NOMO-1 (cell line): ENCODE data around the gene S100A1.
"Not testable (repeated sequence)": the region's sequence is repeated elsewhere in the genome, so short reads cannot be mapped to it uniquely, and the experiment has no call there.

ENCODE experiments used
- DNase-seq, 2 experiments: peaks; one replicate each; lab custom pipeline; 2025; ENCODE audit not compliant: unreplicated experiment in 2 of 2; lab: John Stamatoyannopoulos, UW

S100A1 gene

DNA sequence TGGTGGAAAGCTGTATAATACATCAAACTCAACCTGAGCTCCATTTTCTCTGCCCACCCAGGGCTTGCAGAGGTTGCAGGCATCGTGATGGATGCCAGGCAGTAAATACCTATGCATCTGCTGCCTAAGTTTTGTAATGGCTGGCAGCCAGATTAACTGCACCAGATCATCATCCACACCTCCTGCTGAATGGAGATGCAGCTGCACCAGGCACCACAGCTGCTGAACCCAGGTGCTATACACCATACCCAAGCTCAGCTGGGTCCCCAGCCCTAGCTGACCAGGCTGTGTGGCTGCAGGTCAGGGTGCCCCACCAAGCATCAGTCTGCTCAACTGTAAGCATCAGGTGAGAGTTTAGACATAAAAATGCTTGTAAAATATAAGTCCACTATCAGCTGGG lies 23.5 kb downstream of the S100A1 start:
- no peak for DNase-seq

- no peak for DNase-seq
These were observed 24.7 kb downstream of the S100A1 start for GRCh38 chr1:153652805-153653500.

- no peak for DNase-seq
These were observed 27.1 kb downstream of the S100A1 start for GRCh38 chr1:153655333-153655732.

DNA sequence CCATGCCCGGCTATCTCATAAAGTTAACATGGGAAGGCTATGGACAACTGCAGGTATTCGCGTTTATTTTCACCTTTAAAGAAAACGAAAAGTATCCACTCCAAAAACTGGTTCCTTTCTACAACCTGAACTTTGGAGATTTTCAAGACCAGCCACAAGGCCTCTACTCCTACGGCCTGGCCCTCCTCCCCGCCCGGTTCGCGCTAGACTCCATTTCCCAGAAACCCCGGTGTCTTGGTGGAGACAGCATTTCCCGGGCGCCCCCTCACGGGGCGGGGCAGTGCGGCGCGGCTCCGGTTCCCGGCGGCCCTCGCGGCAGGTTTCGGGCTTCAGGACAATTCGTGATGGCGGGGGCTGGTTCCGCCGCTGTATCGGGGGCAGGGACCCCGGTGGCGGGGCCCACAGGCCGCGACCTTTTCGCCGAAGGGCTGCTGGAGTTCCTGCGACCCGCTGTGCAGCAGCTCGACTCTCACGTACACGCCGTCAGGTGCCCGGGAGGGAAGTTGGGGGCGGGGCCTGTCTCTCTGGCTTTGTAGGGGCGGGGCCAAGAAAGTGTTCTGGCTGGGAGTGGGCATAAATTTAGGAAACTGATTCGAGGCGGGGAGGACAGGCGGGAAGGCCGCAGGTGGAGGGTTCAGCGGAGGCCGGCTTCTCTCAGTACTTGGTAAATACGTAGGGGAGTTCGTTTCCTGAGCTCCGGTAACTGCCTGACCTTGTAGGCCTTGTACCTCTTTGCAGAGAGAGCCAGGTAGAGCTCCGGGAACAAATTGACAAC lies 30.4 kb downstream of the S100A1 start, which contains the start of gene SNAPIN:
Gene SNAPIN, plus strand, starts transcription at position 304 of the 775 bp plus-strand sequence. Its CDS starts 41 bp downstream, at position 345.
- DNase-seq: peak; percentile 91 to 96

GRCh38 chr1:153659175-153659534 lies 30.9 kb downstream of the S100A1 start:
- no peak for DNase-seq

DNA sequence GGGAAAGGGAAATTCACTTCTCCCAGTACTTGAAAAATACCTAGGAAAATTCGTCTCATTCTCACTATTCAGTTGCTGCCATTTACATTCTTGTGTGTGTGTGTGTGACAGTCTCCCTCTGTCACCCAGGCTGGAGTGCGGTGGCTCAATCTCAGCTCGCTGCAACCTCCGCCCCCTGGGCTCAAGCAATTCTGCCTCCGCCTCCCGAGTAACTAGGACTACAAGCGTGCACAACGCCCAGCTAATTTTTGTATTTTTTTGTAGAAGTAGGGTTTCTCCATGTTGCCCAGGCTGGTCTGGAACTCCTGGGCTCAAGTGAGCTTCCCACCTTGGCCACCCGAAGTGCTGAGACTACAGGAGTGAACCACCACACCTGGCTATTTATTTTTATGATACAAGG lies 31.4 kb downstream of the S100A1 start:
- DNase-seq: no peak

- no peak for DNase-seq
These were observed 33.0 kb downstream of the S100A1 start for GRCh38 chr1:153661111-153661708.

- no peak for DNase-seq
These were observed 34.0 kb downstream of the S100A1 start for GRCh38 chr1:153662269-153662668.

DNA sequence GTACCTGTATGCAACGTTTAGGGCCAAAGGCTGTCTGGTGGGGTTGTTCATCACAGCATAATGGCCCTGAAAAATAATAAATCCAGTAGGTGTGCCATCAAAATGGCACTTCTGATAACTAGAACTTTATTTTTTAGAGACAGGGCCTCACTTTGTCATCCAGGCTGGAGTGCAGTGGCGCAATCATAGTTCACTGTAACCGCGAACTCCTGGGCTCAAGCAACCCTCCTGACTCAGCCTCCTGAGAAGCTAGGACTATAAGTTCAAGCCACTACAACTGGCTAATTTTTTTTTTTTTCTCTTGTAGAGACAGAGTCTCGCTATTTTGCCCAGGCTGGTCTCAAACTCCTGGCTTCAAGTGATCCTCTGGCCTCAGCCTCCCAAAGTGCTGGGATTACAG lies 35.0 kb downstream of the S100A1 start:
- DNase-seq: peak in 1 of 2 experiments; percentile 36

DNA sequence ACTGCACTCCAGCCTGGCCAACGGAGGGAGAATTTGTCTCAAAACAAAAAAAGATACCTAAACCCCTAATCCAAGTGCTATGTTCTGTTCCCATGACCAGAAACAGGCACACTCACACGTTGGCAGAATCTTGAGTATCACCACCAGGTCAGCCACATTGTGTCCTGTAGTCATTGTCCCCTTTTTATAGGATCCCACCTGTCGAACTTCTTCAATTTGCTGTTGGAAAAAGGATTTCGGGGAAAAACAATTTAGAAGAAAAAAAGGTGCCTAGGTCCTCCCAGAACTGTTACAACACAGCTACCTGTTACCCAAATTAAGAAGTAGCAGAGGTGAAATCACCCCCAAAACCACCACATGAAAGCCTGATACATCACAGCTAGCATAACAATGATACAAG lies 39.2 kb downstream of the S100A1 start:
- no peak for DNase-seq

DNA sequence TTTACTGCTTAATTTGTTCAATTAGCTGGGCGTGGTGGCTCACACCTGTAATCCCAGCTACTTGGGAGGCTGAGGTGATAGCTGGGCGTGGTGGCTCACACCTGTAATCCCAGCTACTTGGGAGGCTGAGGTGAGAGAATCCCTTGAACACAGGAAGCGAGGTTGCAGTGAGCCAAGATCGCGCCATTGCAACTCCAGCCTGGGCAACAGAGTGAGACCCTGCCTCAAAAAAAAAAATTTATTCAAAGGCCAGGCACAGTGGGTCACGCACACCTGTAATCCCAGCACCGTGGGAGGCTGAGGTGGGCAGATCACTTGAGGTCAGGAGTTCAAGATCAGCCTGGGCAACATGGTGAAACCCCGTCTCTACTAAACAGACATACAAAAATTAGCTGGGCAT lies 40.4 kb downstream of the S100A1 start:
- DNase-seq: not testable (repeated sequence)

- no peak for DNase-seq
These were observed 41.4 kb downstream of the S100A1 start for GRCh38 chr1:153669606-153670005.

GRCh38 chr1:153670257-153670858 lies 42.1 kb downstream of the S100A1 start:
- no peak for DNase-seq

GRCh38 chr1:153670859-153671627 lies 42.8 kb downstream of the S100A1 start, which contains the start of gene ILF2:
Gene ILF2, minus strand, starts transcription at chr1:153670993. Its CDS starts 71 bp downstream, at chr1:153670922.
- DNase-seq: peak; percentile 96 to 99

DNA sequence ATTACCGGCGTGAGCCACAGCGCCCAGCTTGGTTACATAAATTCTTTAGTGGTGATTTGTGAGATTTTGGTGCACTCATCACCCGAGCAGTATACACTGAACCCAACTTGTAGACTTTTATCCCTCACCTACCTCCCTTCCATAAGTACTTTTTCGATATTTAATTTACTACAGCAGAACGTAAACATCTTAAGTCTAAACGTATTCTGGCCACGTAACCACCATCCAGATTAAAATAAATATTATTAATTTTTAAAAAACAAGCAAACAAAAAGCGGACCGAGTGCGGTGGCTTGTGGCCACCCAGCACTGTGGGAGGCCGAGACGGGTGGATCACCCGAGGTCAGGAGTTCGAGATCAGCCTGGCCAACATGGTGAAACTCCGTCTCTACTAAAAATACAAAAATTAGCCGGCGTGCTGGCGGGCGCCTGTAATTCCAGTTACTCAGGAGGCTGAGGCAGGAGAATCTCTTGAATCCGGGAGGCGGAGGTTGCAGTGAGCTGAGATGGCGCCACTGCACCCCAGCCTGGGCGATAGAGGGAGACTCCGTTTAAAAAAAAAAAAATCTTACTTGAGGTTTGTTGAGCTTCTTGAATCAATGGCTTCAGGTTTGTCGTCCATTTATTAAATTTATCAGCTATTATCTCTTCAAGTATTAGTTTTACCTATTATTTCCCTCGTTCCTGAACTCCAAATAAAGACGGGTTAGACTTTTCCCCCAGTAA lies 43.6 kb downstream of the S100A1 start:
- DNase-seq: peak; percentile 33 to 52

GRCh38 chr1:153673511-153673910 lies 45.3 kb downstream of the S100A1 start:
- no peak for DNase-seq

DNA sequence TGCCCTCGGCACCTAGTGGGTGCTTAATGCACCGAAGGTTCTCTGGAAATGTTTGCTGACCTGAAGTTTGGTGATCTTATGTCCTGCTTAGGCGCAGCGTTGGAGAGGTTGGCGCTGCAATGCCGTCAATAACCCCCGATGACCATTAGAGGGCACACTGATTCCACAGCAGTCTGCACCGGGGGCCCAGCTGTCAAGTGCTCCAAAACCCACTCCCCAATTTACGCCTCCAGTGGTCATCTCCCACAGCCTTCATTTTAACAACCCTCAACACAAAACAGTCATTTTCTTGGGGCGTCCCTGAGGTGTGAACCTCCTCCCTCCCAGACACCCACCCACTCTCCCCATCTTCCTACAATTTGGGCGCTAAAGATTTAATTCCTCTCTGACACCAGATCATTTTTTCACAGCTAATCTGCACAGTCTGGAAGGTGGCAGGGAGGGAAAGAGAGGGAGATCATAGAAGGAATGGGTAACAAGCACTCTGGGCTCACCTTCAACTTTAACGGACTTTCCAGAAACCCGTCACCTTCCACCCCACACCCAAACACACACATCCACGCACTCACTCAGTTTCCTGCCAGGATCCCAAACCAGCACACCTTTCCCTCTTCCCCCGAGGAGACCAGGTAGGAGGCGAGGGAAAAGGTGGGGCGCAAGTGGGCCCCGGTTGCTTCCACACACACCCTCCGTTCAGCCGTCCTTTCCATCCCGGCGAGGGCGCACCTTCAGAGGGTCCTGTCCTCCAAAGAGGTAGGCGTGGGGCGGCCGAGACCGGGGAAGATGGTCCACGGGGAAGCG lies 49.7 kb downstream of the S100A1 start:
- DNase-seq: peak in 1 of 2 experiments; percentile 37

- no peak for DNase-seq
These were observed 50.5 kb downstream of the S100A1 start, which contains the start of gene NPR1 for GRCh38 chr1:153678519-153679336. Gene NPR1, plus strand, starts transcription at chr1:153678688. Its CDS starts 421 bp downstream, at chr1:153679109.
